Epithelial cell of proximal tubule (primary cell): ENCODE measurements around the gene SNX3. TPM values are rescaled to one million over a fixed set of nuclear protein-coding genes. Genes with fewer than 3 reads are reported as not detected.
"Not testable (repeated sequence)": the region's sequence is repeated elsewhere in the genome, so short reads cannot be mapped to it uniquely, and the experiment has no call there.

Experiments used
- DNase-seq: peaks from one replicate; pipeline ENCODE4 v3.0.0-alpha.2; 2011; ENCODE audit warnings: low read depth
- H3K4me3 ChIP-seq: 2 replicates; pipeline ENCODE4 v1.5.1; 2011; ENCODE audit warnings: low read depth, mild to moderate bottlenecking, low read length
- CTCF ChIP-seq: conservative IDR thresholded peaks from 2 replicates; pipeline ENCODE4 v1.5.1; 2012; ENCODE audit warnings: low read depth, mild to moderate bottlenecking, low read length
- total RNA-seq: library from RNA; depleted of rRNA; stranded (reverse); fragments of >200 nt; gene quantifications from 2 replicates; pipeline ENCODE4 v1.2.3, GENCODE V29; 2015

The SNX3 gene
- total RNA-seq = 102 and 118 TPM in 2 replicates

- peak; percentile 63 for DNase-seq
- TF ChIP-seq CTCF = peak; percentile 3
- peak within 1 kb of the TSS; percentile 94 for H3K4me3 ChIP-seq
These were observed at the start of gene SNX3 for GRCh38 chr6:108260809-108261569. Gene SNX3, minus strand, starts transcription at chr6:108261040. Its CDS starts 119 bp downstream, at chr6:108260921.

- H3K4me3 ChIP-seq = no peak overlapping the region
- no peak for TF ChIP-seq CTCF
- no peak for DNase-seq
These were observed 49.0 kb upstream of the SNX3 start for GRCh38 chr6:108309844-108310243.

GRCh38 chr6:108308641-108309040 is 47.8 kb upstream of the SNX3 start:
- not testable (repeated sequence) for H3K4me3 ChIP-seq, DNase-seq

- DNase-seq = no peak
- no peak for TF ChIP-seq CTCF
- no peak overlapping the region for H3K4me3 ChIP-seq
These were observed 43.8 kb upstream of the SNX3 start for GRCh38 chr6:108304646-108305045.

- TF ChIP-seq CTCF = no peak
- H3K4me3 ChIP-seq = no peak overlapping the region
- no peak for DNase-seq
These were observed 41.5 kb upstream of the SNX3 start for GRCh38 chr6:108302386-108302785.

GRCh38 chr6:108295676-108296075 is 34.8 kb upstream of the SNX3 start:
- peak overlapping the region; percentile 82 for H3K4me3 ChIP-seq
- DNase-seq = no peak
- no peak for TF ChIP-seq CTCF

- DNase-seq = peak; percentile 61
- peak within 1 kb of the TSS; percentile 82 for H3K4me3 ChIP-seq
- TF ChIP-seq CTCF = no peak
These were observed 34.1 kb upstream of the SNX3 start, which contains the start of gene AFG1L for GRCh38 chr6:108294727-108295625. Gene AFG1L, plus strand, starts transcription at chr6:108295054. Its CDS starts 26 bp downstream, at chr6:108295080.
